Mucosa of stomach (tissue), 1 donor: ENCODE measurements around the gene TSPY1.
"Not testable (repeated sequence)": the region's sequence is repeated elsewhere in the genome, so short reads cannot be mapped to it uniquely, and the experiment has no call there.

Experiments used
- H3K27me3 ChIP-seq: one replicate; pipeline ENCODE4 v1.7.0; 2013; ENCODE audit warnings: mild to moderate bottlenecking, low read length; ENCODE audit not compliant: control insufficient read depth, insufficient read depth
- H3K36me3 ChIP-seq: one replicate; pipeline ENCODE4 v1.7.0; 2013; ENCODE audit warnings: low read length; ENCODE audit not compliant: control insufficient read depth, insufficient read depth
- H3K4me1 ChIP-seq: one replicate; pipeline ENCODE4 v1.7.0; 2013; ENCODE audit warnings: mild to moderate bottlenecking, low read length; ENCODE audit not compliant: control insufficient read depth, insufficient read depth
- H3K4me3 ChIP-seq: one replicate; pipeline ENCODE4 v1.7.0; 2013; ENCODE audit warnings: low read length
- H3K9ac ChIP-seq: one replicate; pipeline ENCODE4 v1.7.0; 2013; ENCODE audit warnings: mild to moderate bottlenecking, low read length, moderate library complexity
- H3K9me3 ChIP-seq: one replicate; pipeline ENCODE4 v1.7.0; 2013; ENCODE audit warnings: mild to moderate bottlenecking, low read length, moderate library complexity; ENCODE audit not compliant: control insufficient read depth
- donor health status: Pancreatic carcinoma.

TSPY1 gene, protein sequence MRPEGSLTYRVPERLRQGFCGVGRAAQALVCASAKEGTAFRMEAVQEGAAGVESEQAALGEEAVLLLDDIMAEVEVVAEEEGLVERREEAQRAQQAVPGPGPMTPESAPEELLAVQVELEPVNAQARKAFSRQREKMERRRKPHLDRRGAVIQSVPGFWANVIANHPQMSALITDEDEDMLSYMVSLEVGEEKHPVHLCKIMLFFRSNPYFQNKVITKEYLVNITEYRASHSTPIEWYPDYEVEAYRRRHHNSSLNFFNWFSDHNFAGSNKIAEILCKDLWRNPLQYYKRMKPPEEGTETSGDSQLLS

DNA sequence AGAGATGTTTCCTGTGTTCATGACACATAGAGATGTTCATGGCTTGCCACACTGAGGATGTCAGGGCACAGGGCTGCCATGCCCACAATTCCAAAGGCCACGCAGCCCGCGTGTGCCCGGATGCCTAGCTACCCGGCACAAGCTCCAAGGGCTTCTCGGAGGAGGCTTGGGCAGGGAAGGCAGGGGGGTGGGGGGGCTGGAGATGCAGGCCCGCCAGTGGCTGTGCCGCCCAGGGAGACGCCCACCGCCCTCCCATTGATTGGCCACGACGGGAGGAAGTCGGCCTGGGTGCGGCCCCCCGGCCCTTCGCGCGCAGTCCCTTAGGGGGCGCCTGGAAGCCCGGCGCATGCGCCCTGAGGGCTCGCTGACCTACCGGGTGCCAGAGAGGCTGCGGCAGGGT, at the start of gene TSPY1:
Gene TSPY1 (plus strand): TSS at position 301 of the 400 bp plus-strand sequence. CDS start 46 bp downstream, at position 347.
- not testable (repeated sequence) for H3K36me3 ChIP-seq, H3K9ac ChIP-seq, H3K4me3 ChIP-seq, H3K27me3 ChIP-seq, H3K4me1 ChIP-seq, H3K9me3 ChIP-seq

DNA sequence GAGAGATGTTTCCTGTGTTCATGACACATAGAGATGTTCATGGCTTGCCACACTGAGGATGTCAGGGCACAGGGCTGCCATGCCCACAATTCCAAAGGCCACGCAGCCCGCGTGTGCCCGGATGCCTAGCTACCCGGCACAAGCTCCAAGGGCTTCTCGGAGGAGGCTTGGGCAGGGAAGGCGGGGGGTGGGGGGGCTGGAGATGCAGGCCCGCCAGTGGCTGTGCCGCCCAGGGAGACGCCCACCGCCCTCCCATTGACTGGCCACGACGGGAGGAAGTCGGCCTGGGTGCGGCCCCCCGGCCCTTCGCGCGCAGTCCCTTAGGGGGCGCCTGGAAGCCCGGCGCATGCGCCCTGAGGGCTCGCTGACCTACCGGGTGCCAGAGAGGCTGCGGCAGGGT, 20.2 kb downstream of the TSPY1 start, which contains the start of gene TSPY9:
Gene TSPY9 (plus strand): TSS at position 301 of the 400 bp plus-strand sequence. CDS start 46 bp downstream, at position 347.
- not testable (repeated sequence) for H3K9me3 ChIP-seq, H3K4me3 ChIP-seq, H3K9ac ChIP-seq, H3K36me3 ChIP-seq, H3K4me1 ChIP-seq, H3K27me3 ChIP-seq

DNA sequence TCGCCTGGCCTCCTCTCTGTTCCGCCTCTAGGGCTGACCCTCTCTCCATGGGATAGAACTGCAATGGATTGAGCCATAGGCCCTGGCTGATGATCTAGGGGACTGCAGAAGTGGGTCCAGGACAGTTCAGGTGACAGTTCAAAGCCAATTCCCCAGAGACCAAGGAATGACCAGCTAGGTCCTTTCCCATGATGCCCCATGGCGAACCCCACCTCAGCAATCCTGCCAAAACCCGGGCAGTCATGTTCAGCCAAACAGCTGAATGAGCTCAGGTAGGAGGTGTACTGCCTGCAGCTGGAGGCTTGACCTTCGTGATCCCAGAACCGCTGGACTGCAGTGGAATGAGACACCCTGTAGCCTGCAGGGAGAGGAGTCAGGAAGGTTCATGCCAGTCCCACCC, 37.6 kb downstream of the TSPY1 start:
- H3K9me3 ChIP-seq, H3K36me3 ChIP-seq, H3K27me3 ChIP-seq, H3K4me1 ChIP-seq, H3K4me3 ChIP-seq, H3K9ac ChIP-seq: not testable (repeated sequence)

DNA sequence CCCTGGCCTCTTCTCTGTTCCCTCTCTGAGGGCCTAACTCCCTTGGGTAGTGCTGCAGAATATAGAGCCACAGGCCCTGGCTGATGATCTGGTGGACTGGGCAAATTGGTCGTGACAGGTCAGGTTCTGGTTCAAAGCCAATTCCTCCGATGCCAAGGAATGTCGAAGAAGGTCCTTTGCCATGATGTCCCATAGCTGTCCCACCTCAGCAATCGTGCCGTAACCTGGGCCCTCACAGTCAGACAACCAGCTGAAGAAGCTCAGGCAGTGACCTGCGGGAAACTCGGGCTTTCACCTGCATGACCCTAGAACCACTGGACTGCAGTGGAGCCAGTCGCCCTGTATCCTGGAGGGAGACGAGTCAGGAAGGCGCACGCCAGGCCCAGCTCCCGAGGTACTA, 49.5 kb downstream of the TSPY1 start:
- H3K4me1 ChIP-seq, H3K4me3 ChIP-seq, H3K27me3 ChIP-seq, H3K9ac ChIP-seq, H3K9me3 ChIP-seq, H3K36me3 ChIP-seq: not testable (repeated sequence)
